ENCODE results near the gene POM121.

- TF ChIP-seq EZH2 (IDR thresholded peaks at IDR 0.05; ENCODE audit: low read depth) = no peak
- TF ChIP-seq CTCF (conservative IDR thresholded peaks at IDR 0.05) = no peak
Observed at GRCh38 chr7:72924386-72924732, 536 bp upstream of the POM121 start.
